ENCODE results near the gene ISOC2. TPM values are rescaled to one million over a fixed set of nuclear protein-coding genes. Genes with fewer than 3 reads are reported as not detected.
A peak's percentile ranks its signal among the peaks of the same experiment; 100 is the strongest.

The ISOC2 gene
- total RNA-seq, 1 donor from 2014 or later, result 196 TPM

DNA sequence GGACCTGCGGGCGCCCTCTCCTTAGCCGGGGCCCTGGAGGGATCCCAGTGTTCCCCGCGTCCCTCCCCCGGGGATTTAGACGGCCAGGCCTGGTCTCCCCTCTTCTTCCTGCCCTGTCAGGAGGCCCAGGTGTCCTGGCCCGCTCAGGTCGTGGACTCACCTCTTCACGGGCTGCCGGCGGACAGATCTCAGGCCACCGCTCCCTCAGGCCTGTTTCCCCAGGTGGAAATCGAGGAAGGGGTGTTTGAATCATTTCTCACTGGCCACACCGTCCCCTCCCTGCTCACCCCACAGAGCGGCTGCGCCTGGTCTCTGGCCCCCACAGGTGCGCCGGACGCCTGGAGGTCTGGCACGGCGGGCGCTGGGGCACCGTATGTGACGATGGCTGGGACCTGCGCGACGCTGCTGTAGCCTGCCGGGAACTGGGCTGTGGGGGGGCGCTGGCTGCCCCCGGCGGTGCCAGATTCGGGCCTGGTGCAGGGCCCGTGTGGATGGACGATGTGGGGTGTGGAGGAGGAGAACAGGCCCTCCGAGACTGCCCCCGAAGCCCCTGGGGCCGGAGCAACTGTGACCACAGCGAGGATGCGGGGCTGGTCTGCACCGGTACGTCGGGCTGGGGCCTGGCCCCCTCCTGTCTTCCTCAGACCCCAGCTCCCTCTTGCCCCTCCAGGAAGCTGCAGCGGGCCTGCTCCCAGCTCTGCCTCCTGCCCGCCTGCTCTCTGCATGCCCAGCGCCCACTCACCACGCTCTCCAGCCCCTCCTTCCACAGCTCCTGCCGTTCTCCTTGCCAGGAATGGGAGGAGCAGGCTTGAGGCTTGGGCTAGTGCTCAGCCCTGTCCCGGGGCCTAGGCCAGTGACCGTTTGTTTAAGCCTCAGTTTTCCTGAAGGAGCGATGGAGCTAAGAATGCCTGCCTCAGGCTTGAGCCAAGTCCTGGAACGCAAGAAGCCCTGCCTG, 29.3 kb upstream of the ISOC2 start:
- DNase-seq (ENCODE audit: low read depth), result no peak

DNA sequence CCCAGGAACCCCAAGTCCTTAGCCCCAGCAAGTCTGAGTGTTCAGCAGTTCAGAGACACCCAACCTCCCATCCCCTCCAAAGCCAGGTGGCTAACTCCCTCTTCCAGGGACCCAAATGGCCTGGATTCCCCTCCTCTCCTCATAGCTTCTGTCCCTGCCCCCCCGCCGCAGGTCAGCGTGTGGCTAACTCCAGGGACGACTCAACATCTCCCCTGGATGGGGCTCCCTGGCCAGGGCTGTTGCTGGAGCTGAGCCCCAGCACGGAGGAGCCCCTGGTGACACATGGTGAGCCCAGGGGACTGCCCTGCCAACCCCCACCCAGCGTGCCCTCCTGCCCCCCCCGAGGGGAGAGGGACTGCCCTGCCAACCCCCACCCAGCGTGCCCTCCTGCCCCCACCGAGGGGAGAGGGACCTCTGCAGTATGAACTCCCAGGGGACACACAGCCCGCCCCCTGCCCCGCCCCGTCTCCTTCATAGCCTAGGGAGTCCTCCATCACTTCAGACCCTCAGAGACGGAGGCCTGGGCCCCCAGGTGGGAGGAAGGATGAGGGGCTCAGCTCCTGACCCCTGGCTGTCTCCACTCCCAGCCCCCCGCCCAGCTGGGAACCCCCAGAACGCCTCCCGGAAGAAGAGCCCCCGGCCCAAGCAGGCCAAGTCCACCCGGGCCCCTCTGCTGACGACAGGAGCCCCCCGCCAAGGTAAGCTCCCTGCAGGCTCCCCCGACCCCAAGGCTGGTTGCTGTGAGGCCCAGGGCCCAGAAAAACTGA, 28.5 kb upstream of the ISOC2 start:
- DNase-seq (ENCODE audit: low read depth), result no peak

DNA sequence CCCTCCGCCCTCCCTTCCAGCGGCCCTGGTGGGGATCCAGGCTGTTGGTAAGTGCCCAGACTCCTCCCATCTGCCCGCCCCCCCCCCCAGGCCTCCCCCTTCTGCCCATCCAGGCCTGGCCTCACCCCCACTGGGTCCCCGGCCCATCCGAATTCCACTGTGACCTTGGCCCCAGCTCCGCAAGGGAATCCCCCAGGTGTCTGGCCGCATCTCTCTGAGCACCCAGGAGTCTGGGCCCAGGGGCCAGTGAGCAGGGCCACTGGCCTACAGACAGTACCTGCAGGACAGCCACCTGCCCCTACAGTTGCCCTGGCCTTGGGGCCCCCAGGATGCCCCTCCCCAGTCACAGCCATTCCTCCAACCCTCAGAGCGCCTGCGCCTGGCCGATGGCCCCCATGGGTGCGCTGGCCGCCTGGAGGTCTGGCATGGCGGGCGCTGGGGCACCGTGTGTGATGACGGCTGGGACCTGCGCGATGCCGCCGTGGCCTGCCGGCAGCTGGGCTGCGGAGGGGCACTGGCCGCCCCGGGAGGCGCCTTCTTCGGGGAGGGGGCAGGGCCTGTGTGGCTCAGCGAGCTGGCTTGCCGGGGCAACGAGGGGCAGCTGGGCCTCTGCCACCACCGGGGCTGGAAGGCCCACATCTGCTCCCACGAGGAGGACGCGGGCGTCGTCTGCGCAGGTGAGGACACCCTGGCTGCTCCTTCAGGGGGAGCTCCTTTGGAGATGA, 27.7 kb upstream of the ISOC2 start:
- no peak for DNase-seq (ENCODE audit: low read depth)

DNA sequence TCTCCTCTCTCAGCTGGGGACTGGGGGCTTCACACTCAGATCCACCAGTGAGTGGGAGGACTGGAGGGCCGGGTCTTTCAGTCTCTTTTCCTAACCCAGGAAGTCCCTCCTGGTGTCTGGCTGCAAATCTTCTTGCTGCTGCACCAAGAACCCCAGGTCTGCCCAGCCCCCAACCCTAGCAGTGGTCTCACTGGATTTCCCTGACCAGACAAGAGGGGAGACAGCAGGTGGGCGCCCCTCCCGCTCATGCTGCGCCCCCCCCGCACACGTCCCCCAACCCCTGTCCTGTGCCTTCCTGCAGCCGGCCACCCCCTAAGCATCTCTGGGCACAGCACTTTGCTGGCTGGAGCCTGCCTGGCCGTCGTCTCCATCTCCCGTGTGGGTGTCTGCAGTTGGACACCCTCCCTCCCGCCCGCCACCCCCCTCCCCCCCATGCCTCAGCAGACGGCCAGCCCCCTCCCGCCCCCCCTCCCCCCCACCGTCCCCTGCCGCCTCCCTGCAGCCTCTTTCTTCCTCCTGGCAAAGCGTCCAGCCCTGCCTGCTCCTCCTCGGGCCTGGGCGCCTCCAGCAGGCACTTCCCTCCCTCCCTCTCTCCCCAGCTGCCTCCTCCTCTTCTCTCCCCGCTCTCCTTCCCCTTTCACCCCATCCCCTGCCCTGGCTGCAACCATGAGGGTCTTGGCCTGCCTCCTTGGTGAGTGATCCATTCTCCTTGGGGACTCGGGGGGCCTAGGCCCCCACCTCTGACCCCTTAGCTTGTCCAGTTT, 26.7 kb upstream of the ISOC2 start, which contains the start of gene SSC5D:
Gene SSC5D, plus strand, starts transcription at position 513 of the 764 bp plus-strand sequence. Its CDS starts 154 bp downstream, at position 667.
- peak; percentile 38 for DNase-seq (ENCODE audit: low read depth)

DNA sequence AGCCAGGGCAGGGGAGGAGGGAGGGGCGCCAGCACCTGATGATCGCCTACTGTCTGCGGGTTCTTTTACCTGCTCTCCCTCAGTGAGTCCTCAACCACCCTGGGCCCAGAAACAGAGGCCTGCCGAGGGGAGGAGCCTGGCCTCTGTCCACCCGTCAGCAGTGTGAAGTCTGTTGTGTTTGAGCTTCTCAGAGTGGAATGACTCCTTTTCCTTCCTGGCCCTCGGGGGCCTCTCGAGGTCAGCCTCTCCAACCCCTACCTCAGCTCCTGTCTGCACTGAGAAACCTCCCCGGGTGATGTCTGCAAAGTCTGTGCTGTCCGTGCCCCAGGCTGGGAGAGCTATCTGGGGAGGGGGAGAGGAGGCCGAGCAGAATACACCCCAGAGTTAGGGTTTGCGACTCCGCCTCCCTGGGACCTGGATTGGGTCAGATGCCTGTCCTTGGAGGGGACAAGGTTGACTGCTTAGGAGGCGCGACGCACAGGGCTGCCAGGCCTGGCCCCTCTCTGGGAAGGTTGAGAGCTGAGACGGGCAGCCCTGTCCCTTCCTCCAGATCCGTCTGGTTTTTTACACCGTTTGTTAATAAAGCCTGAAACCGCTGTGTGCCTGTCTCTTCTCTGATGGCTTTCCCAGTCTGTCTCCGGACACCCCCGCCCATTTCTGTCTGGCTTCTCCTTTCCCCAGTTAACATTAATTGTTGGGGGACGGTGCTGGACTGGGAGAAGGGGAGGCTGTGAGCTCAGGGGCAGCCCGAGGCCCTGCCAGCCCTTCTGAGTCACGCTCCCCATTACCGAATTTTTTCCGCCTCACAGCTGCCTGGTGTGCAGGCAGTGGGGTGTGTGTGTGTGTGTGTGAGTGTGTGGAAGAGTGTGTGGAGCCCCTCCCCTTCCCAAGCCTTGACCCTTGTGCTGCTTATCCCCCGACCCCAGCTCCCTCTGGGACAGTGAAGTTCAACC, 25.8 kb upstream of the ISOC2 start:
- peak; percentile 93 for DNase-seq (ENCODE audit: low read depth)

DNA sequence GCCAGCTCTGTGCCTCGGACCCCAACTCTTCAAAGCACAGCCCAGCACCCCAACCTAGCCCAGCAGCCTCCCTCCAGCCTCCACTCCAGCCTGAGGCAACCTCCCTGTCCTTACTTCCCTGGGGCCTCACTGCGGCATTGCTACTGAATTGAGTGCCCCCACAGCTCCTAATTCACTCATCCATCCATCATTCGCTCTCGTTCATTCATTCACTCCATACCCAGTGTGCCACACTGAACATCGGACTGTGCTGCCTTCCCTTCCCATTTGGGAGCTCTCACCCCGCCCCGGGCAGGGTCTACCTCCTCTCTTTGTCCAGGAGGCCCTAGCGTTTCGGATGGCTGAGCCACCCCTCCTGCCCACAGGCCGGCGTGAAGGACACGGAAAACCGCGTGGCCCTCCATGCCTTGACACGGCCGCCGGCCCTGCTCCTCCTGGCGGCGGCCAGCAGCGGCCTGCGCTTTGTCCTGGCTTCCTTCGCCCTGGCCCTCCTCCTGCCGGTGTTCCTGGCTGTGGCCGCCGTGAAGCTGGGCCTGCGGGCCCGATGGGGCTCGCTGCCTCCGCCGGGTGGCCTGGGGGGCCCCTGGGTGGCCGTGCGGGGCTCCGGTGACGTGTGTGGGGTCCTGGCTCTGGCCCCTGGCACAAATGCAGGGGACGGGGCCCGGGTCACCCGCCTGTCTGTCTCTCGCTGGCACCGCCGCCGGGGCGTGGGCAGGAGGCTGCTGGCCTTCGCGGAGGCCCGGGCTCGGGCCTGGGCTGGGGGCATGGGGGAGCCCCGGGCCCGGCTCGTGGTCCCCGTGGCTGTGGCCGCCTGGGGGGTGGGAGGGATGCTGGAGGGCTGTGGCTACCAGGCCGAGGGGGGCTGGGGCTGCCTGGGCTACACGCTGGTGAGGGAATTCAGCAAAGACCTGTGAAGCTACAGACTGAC, 24.9 kb upstream of the ISOC2 start:
- DNase-seq (ENCODE audit: low read depth), result no peak

DNA sequence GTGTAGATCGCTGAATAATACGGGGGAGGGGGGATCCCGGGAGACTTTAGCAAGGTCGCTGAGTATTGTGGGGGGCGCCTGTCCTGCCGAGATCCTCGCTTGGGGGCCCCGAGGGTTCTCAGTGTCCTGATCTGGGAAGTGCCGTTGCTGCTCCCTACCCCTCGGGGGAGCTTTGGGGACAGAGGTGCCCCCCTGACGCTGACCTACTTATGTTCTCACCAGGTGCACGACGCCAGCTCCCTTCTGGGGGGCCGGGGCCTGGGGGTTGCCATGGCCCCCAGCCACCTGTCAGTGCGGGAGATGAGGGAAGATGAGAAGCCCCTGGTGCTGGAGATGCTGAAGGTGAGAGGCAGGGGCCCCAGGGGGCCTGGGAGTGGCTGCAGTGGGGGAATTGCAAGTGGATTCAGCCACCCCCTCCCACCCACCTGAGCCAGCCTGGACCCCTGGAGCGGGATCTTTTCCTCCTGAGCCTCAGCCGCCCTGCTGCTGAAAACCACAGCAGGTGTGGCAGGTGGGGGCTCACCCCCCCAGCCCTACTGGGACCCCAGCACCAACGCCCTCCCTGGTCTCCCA, 24.1 kb upstream of the ISOC2 start:
- no peak for DNase-seq (ENCODE audit: low read depth)

DNA sequence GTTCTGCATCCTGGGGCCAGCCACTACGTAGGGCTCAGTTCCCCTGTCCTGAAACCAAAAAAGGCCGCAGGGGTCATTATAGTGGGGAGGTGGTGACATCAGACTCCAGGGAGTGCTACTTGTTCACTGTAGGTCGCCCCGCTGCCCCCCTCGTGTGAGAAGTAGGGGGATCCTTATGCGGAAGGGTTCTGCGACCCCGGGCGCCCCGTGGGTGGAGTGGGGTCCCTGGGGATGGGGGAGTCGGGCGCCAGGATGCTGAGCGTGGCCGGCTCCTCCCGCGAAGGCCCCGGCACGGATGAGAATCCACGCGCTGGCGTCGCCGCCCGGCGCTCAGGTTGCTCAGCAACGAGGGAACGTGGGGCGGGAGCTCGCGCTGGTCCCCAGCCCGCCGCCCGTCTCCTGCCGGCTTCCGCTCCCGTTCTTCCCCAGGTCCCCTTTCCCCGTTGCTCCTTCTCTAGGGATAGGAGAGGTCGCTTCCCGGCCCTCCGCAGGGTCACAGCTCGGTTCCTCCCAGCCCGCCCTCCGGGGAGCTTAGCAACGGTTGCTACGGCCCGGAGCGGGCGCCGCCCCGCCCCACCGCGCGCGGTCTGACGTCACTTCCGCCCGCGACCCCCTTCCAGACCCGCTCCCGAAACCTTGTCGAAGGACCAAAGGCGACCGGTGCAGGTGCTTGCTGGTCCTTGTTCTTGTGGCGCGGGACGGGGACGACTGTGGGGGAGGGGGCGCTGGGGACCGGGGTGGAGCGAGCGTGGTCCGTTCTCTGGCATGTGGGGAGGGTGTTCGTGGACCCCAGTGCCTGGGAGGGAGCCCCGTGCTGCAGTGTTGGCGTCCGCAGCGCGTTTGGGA, 23.4 kb upstream of the ISOC2 start, which contains the start of gene NAT14:
Gene NAT14, plus strand, starts transcription at position 596 of the 846 bp plus-strand sequence. CDS start 521 bp downstream, outside the sequence.
- peak; percentile 67 for DNase-seq (ENCODE audit: low read depth)

DNA sequence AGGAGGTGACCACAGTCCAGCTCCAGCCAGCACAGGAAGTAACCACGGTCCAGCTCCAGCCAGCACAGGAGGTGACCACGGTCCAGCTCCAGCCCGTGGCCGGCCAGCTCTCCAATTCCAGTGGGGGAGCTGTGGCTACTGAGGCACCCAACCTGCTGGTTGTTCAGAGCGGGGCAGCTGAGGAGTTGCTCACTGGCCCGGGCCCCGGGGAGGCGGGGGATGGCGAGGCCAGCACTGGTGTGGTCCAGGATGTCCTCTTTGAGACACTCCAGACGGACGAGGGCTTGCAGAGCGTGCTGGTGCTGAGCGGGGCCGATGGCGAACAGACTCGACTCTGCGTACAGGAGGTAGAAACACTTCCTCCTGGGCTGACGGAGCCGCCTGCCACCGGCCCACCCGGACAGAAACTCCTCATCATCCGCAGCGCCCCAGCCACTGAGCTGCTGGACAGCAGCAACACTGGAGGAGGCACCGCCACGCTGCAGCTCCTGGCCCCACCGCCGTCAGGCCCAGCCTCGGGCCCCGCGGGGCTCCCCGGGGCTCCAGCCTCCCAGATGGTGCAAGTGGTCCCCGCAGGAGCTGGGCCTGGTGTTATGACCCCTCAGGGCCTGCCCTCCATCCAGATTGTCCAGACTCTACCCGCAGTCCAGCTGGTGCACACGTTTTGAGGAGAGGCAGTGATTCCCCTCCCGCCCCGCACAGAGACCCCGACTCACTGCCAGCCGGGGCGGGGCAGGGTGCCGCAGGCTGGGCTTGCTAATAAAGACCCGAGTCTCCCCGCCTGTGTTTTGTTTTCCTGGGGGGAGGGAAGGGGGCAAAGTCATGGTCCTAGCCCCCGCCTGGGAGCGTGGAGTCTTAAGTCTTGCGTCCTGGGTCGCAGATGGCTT, 22.5 kb upstream of the ISOC2 start:
- peak; percentile 70 for DNase-seq (ENCODE audit: low read depth)

DNA sequence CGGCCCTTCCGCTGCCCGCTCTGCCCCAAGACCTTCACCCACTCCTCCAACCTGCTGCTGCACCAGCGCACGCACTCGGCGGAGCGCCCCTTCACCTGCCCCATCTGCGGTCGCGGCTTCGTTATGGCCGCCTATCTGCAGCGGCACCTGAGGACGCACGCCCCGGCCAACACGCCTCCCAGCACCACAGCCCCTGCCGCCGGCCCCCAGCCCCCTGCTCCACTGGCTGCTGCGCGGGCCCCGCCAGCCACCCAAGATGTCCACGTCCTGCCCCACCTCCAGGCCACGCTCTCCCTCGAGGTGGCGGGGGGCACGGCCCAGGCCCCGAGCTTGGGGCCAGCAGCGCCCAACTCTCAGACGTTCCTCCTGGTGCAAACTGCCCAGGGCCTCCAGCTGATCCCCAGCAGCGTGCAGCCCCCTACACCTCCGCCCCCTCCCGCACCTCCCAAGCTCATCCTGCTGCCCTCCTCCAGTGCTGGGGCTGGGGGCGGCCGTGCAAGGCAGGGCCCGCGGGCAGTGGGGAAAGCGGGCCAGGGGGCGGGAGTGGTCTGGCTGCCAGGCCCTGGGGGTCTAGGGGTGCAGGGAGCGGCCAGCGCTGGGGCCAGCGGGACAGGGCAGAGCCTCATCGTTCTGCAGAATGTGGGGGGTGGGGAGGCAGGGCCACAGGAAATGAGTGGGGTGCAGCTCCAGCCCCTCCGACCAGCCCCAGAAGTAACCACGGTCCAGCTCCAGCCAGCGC, 21.7 kb upstream of the ISOC2 start:
- no peak for DNase-seq (ENCODE audit: low read depth)

DNA sequence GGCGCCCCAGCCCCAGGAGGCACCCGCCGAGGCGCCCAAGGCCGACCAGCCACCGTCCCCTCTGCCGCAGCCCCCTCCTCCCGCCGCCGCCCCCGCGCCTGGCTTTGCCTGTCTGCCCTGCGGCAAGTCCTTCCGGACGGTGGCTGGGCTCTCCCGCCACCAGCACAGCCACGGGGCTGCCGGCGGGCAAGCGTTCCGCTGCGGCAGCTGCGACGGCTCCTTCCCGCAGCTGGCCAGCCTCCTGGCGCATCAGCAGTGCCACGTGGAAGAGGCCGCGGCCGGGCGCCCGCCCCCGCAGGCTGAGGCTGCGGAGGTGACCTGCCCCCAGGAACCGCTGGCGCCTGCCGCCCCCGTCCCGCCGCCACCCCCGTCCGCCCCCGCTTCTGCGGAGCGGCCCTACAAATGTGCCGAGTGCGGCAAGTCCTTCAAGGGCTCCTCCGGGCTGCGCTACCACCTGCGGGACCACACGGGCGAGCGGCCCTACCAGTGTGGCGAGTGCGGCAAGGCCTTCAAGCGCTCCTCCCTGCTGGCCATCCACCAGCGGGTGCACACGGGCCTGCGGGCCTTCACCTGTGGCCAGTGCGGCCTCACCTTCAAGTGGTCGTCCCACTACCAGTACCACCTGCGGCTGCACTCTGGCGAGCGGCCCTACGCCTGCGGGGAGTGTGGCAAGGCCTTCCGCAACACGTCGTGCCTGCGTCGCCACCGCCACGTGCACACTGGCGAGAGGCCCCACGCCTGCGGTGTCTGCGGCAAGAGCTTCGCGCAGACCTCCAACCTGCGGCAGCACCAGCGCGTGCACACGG, 20.9 kb upstream of the ISOC2 start:
- no peak for DNase-seq (ENCODE audit: low read depth)

DNA sequence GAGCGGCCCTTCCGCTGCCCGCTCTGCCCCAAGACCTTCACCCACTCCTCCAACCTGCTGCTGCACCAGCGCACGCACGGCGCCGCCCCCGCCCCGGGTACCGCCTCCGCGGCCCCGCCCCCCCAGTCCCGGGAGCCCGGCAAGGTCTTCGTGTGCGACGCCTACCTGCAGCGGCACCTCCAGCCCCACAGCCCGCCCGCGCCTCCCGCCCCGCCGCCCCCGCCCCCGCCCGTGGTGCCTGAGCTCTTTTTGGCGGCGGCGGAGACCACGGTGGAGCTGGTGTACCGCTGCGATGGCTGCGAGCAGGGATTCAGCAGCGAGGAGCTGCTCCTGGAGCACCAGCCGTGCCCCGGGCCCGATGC, 20.3 kb upstream of the ISOC2 start:
- DNase-seq (ENCODE audit: low read depth), result no peak

DNA sequence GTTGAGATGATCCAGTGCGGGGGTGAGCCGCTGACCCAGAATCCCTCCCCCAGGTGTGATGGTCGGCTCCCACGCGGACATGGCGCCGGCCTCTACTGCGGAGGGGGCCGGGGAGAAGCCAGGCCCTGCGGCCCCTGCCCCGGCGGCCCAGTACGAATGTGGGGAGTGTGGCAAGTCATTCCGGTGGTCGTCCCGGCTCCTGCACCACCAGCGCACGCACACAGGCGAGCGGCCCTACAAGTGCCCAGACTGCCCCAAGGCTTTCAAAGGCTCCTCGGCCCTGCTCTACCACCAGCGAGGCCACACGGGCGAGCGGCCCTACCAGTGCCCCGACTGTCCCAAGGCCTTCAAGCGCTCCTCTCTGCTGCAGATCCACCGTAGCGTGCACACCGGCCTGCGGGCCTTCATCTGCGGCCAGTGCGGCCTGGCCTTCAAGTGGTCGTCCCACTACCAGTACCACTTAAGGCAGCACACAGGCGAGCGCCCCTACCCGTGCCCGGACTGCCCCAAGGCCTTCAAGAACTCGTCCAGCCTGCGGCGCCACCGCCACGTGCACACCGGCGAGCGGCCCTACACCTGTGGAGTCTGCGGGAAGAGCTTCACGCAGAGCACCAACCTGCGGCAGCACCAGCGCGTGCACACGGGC, 19.8 kb upstream of the ISOC2 start:
- DNase-seq (ENCODE audit: low read depth), result no peak
